SU-DHL-6 (cell line): ENCODE data around the gene PYCARD.

Source experiments
- H2AFZ ChIP-seq: fragments of 200-600 bp; sonication (generic); 2 replicates; pipeline ENCODE4 v1.6.1; 2014; ENCODE audit warnings: low read depth, mild to moderate bottlenecking, moderate library complexity, mixed read lengths, antibody characterized with exemption, low read length; ENCODE audit not compliant: severe bottlenecking
- H3F3A ChIP-seq: fragments of 200-600 bp; shearing (Covaris generic); 2 replicates; pipeline ENCODE4 v1.6.0; 2016; ENCODE audit warnings: antibody characterized with exemption, mild to moderate bottlenecking; ENCODE audit not compliant: insufficient read depth
- H3K27ac ChIP-seq: fragments of 200-600 bp; sonication (generic); 2 replicates; pipeline ENCODE4 v1.5.1; 2016; ENCODE audit warnings: low read depth, mild to moderate bottlenecking, low read length, moderate library complexity, mixed read lengths
- H3K27me3 ChIP-seq: fragments of 200-600 bp; sonication (generic), shearing (Covaris generic); 2 replicates; pipeline ENCODE4 v1.6.0; 2014; ENCODE audit warnings: mild to moderate bottlenecking, low read length
- H3K36me3 ChIP-seq: fragments of 200-600 bp; sonication (generic); 2 replicates; pipeline ENCODE4 v1.6.1; 2014; ENCODE audit warnings: mild to moderate bottlenecking, low read length, mixed read lengths
- H3K4me2 ChIP-seq: fragments of 300-600, 200-600 bp; shearing (Covaris generic), sonication (generic); 2 replicates; pipeline ENCODE4 v1.6.0; 2014; ENCODE audit warnings: low read length, low read depth, mild to moderate bottlenecking; ENCODE audit not compliant: poor library complexity, severe bottlenecking
- H3K4me3 ChIP-seq: fragments of 200-600 bp; sonication (generic); 2 replicates; pipeline ENCODE4 v1.5.1; 2014; ENCODE audit warnings: antibody characterized with exemption, low read length, mild to moderate bottlenecking, mixed read lengths; ENCODE audit not compliant: insufficient read depth, poor library complexity, severe bottlenecking
- H3K79me2 ChIP-seq: fragments of 200-600 bp; sonication (generic); 2 replicates; pipeline ENCODE4 v1.6.1; 2014; ENCODE audit warnings: mild to moderate bottlenecking, low read length, moderate library complexity; ENCODE audit not compliant: insufficient read depth
- H3K9ac ChIP-seq: fragments of 200-600 bp; sonication (generic); 2 replicates; pipeline ENCODE4 v1.7.0; 2014; ENCODE audit warnings: mild to moderate bottlenecking, low read length
- H3K9me2 ChIP-seq: fragments of 200-600 bp; sonication (generic); replicated peaks from 2 replicates; pipeline ENCODE4 v1.6.1; 2014; ENCODE audit warnings: low read length; ENCODE audit not compliant: insufficient read depth
- H3K9me3 ChIP-seq: fragments of 200-600 bp; sonication (generic); 2 replicates; pipeline ENCODE4 v1.6.1; 2014; ENCODE audit warnings: low read length, mixed read lengths; ENCODE audit not compliant: insufficient read depth
- H4K20me1 ChIP-seq: fragments of 200-600 bp; sonication (generic); 2 replicates; pipeline ENCODE4 v1.6.1; 2014; ENCODE audit warnings: low read depth, mild to moderate bottlenecking, antibody characterized with exemption, low read length, moderate library complexity, mixed read lengths
- EZH2phosphoT487 ChIP-seq: fragments of 200-600 bp; sonication (generic), shearing (Covaris generic); conservative IDR thresholded peaks from 2 replicates; pipeline ENCODE4 v1.6.1; 2018; ENCODE audit warnings: mild to moderate bottlenecking, antibody characterized with exemption, low read length, moderate library complexity, mixed read lengths
- TF ChIP-seq, protein P1 (sequence below): fragments of 200-600 bp; sonication (generic); IDR thresholded peaks from one replicate; pipeline ENCODE4 v1.5.1; 2017; ENCODE audit warnings: antibody characterized with exemption, mild to moderate bottlenecking, low read length, moderate library complexity; ENCODE audit not compliant: insufficient read depth, poor library complexity, severe bottlenecking

PYCARD gene

DNA sequence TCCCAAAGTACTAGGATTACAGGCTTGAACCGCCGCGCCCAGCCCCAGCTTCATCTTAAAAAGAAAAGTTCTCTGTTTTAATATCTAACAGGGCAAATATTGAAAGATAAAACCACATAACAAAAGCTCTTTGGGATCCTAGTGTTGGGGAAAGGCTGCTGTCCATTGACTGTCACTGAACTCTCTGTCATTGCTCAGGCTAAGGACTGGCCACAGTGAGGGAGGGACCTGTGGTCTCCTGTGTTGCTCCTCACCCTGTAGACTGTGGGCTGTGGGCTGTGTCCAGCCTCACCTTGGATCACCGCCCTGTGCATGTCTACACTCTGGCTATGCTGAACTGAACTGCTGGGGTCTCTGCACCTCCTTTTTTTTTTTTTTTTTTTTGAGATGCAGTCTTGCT lies 25.6 kb upstream of the PYCARD start:
- Histone ChIP-seq H3K4me3 (no peak overlapping the region), H3K9ac (no peak overlapping the region), H2AFZ (no peak overlapping the region), H3K36me3 (no peaks in the 10 kb centered on the region), H4K20me1 (no peaks in the 10 kb centered on the region), H3F3A (no peaks in the 10 kb centered on the region), H3K4me2 (no peak overlapping the region), H3K79me2 (no peaks in the 10 kb centered on the region), H3K9me3 (no peaks in the 10 kb centered on the region), H3K27ac (no peak overlapping the region), H3K27me3 (no peaks in the 10 kb centered on the region), H3K9me2 (no peaks in the 10 kb centered on the region)
- TF ChIP-seq, protein P1, sequence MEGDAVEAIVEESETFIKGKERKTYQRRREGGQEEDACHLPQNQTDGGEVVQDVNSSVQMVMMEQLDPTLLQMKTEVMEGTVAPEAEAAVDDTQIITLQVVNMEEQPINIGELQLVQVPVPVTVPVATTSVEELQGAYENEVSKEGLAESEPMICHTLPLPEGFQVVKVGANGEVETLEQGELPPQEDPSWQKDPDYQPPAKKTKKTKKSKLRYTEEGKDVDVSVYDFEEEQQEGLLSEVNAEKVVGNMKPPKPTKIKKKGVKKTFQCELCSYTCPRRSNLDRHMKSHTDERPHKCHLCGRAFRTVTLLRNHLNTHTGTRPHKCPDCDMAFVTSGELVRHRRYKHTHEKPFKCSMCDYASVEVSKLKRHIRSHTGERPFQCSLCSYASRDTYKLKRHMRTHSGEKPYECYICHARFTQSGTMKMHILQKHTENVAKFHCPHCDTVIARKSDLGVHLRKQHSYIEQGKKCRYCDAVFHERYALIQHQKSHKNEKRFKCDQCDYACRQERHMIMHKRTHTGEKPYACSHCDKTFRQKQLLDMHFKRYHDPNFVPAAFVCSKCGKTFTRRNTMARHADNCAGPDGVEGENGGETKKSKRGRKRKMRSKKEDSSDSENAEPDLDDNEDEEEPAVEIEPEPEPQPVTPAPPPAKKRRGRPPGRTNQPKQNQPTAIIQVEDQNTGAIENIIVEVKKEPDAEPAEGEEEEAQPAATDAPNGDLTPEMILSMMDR = no peak
- TF ChIP-seq EZH2phosphoT487 = no peak

DNA sequence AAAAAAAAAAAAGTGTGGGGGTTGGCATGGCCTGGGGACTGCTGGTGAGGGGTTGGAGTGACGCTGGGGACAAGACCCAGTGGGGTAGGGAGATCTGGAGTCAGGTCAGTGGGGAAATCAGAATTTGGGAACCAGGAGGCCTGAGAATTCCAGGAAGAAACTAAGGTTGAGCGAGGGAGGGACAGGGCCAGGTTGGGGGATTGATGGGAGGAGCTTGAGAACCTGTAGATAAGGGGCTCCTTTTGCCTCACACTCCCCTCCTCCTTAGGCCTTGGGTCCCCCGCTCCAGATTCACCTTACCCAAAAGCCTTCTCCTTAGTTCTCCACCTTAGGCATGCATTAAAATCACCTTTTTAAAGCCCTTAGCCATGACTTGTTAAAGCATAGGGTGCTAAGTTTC lies 22.6 kb upstream of the PYCARD start:
- Histone ChIP-seq H3F3A (no peaks in the 10 kb centered on the region), H3K4me3 (no peak overlapping the region), H3K27ac (no peak overlapping the region), H3K9ac (no peak overlapping the region), H3K9me2 (no peaks in the 10 kb centered on the region), H3K9me3 (no peaks in the 10 kb centered on the region), H3K79me2 (no peaks in the 10 kb centered on the region), H3K4me2 (no peak overlapping the region), H3K27me3 (no peaks in the 10 kb centered on the region), H2AFZ (no peak overlapping the region), H3K36me3 (no peaks in the 10 kb centered on the region), H4K20me1 (no peaks in the 10 kb centered on the region)
- no peak for TF ChIP-seq EZH2phosphoT487
- TF ChIP-seq, protein P1 = no peak

DNA sequence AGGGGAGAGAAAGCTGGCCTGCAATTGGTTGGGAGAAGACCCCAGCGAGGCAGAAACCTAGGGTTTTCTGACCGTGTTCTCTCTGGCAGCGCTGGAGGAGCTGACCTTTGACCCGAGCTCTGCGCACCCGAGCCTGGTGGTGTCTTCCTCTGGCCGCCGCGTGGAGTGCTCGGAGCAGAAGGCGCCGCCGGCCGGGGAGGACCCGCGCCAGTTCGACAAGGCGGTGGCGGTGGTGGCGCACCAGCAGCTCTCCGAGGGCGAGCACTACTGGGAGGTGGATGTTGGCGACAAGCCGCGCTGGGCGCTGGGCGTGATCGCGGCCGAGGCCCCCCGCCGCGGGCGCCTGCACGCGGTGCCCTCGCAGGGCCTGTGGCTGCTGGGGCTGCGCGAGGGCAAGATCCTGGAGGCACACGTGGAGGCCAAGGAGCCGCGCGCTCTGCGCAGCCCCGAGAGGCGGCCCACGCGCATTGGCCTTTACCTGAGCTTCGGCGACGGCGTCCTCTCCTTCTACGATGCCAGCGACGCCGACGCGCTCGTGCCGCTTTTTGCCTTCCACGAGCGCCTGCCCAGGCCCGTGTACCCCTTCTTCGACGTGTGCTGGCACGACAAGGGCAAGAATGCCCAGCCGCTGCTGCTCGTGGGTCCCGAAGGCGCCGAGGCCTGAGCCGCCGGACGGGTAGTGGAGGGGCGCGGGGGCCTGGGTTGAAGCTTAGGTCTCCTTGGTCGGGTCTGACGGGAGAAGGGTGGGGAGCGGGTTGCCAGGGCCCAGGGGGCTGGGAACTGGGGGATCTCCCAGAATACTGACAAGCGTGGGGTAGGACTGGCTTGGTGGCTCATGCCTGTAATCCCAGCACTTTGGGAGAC lies 21.8 kb upstream of the PYCARD start:
- Histone ChIP-seq H3K27me3 (no peaks in the 10 kb centered on the region), H3K9me3 (no peaks in the 10 kb centered on the region), H4K20me1 (no peaks in the 10 kb centered on the region), H3K4me3 (no peak overlapping the region), H3K27ac (no peak overlapping the region), H3K9me2 (no peaks in the 10 kb centered on the region), H3K4me2 (no peak overlapping the region), H3K9ac (no peak overlapping the region), H2AFZ (no peak overlapping the region), H3K36me3 (no peaks in the 10 kb centered on the region), H3F3A (no peaks in the 10 kb centered on the region), H3K79me2 (no peaks in the 10 kb centered on the region)
- TF ChIP-seq, protein P1 = no peak
- TF ChIP-seq EZH2phosphoT487 = no peak
